Right lobe of liver (tissue), 4 donors: ENCODE results near the gene C11orf16.
"Not testable (repeated sequence)": the region's sequence is repeated elsewhere in the genome, so short reads cannot be mapped to it uniquely, and the experiment has no call there.

Experiments
- POLR2A ChIP-seq: fragments of 450-650 bp; IDR thresholded peaks from one replicate; pipeline ENCODE4 v1.6.1; 2017; ENCODE audit warnings: antibody characterized with exemption, mild to moderate bottlenecking
- TF ChIP-seq, protein P1 (sequence below), 4 donors: fragments of 200-600 bp in 3 of 4; fragments of 450-650 bp in 1 of 4; IDR thresholded peaks; one replicate each; pipeline versions ENCODE4 v1.5.1 to v1.8.0; 2016 to 2022; ENCODE audit warnings: antibody characterized with exemption in 4 of 4, mild to moderate bottlenecking in 2 of 4
- donor health status: DM: no; HTN: no; CAD: no.
- donor health status: DM: no; HTN: no; CAD: no.
- donor health status: DM: no; HTN: yes; CAD: no.

GRCh38 chr11:8935789-8936188 is 3.0 kb upstream of the C11orf16 start:
- TF ChIP-seq, protein P1, sequence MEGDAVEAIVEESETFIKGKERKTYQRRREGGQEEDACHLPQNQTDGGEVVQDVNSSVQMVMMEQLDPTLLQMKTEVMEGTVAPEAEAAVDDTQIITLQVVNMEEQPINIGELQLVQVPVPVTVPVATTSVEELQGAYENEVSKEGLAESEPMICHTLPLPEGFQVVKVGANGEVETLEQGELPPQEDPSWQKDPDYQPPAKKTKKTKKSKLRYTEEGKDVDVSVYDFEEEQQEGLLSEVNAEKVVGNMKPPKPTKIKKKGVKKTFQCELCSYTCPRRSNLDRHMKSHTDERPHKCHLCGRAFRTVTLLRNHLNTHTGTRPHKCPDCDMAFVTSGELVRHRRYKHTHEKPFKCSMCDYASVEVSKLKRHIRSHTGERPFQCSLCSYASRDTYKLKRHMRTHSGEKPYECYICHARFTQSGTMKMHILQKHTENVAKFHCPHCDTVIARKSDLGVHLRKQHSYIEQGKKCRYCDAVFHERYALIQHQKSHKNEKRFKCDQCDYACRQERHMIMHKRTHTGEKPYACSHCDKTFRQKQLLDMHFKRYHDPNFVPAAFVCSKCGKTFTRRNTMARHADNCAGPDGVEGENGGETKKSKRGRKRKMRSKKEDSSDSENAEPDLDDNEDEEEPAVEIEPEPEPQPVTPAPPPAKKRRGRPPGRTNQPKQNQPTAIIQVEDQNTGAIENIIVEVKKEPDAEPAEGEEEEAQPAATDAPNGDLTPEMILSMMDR (IDR thresholded peaks at IDR 0.05): not testable (repeated sequence)
- TF ChIP-seq POLR2A: not testable (repeated sequence)
